H1 (cell line): ENCODE results near the gene EGF. TPM values are rescaled to one million over a fixed set of nuclear protein-coding genes. Genes with fewer than 3 reads are reported as not detected.

Experiments used
- CTCF ChIA-PET: fragments of 300-600 bp; sonication (Branson Sonifier 250); formaldehyde crosslinking; loops from one replicate; lab custom pipeline; 2021; ENCODE audit not compliant: partially characterized antibody; lab: Charles Lee
- POLR2A ChIA-PET: fragments of 300-600 bp; sonication (Branson Sonifier 250); formaldehyde crosslinking; loops from one replicate; lab custom pipeline; 2021; ENCODE audit warnings: inconsistent platforms; ENCODE audit not compliant: partially characterized antibody; lab: Charles Lee
- DNase-seq, 2 experiments: peaks; one replicate each; pipeline versions ENCODE4 v3.0.0 to v3.0.0-alpha.2; 2010 to 2022; ENCODE audit warnings: low spot score in 2 of 2, low read depth in 1 of 2, mixed read lengths in 1 of 2
- FAIRE-seq: peaks from 2 replicates; lab custom pipeline; 2011; peaks lifted over from hg19 to GRCh38; lab: Jason Lieb, UNC
- H2AFZ ChIP-seq: 2 replicates; pipeline ENCODE4 v1.8.1; 2012; ENCODE audit warnings: low read length, inconsistent platforms
- H2AK5ac ChIP-seq: 2 replicates; pipeline ENCODE4 v1.6.1; 2013; ENCODE audit warnings: low read depth, low read length
- H2BK120ac ChIP-seq: replicated peaks from 2 replicates; pipeline ENCODE3; 2013; ENCODE audit warnings: low read depth, low read length, inconsistent platforms
- H2BK12ac ChIP-seq: 2 replicates; pipeline ENCODE4 v1.6.1; 2013; ENCODE audit warnings: low read depth, low read length
- H2BK15ac ChIP-seq: 2 replicates; pipeline ENCODE4 v1.6.1; 2013; ENCODE audit warnings: low read length
- H2BK20ac ChIP-seq: 2 replicates; pipeline ENCODE4 v1.6.1; 2013; ENCODE audit warnings: low read length
- H2BK5ac ChIP-seq: 2 replicates; pipeline ENCODE4 v1.6.1; 2013; ENCODE audit warnings: low read depth, low read length
- H3K14ac ChIP-seq: 2 replicates; pipeline ENCODE4 v1.6.1; 2013; ENCODE audit warnings: inconsistent platforms; ENCODE audit not compliant: insufficient read length
- H3K18ac ChIP-seq: 2 replicates; pipeline ENCODE4 v1.6.1; 2013; ENCODE audit warnings: low read length; ENCODE audit errors: extremely low read depth
- H3K23ac ChIP-seq: 2 replicates; pipeline ENCODE4 v1.6.1; 2013; ENCODE audit warnings: inconsistent platforms; ENCODE audit not compliant: insufficient read length
- H3K23me2 ChIP-seq: 2 replicates; pipeline ENCODE4 v1.6.1; 2013; ENCODE audit warnings: low read depth, low read length
- H3K27ac ChIP-seq: 2 replicates; pipeline ENCODE4 v1.6.1; 2011; ENCODE audit warnings: low read depth, low read length, inconsistent platforms
- H3K27me3 ChIP-seq, 4 experiments: replicated peaks in 1 of 4; 1 replicate in 1 of 4; 2 replicates in 3 of 4; pipeline versions ENCODE4 v1.6.1 to v1.8.1; 2011 to 2013; ENCODE audit warnings: low read length in 3 of 4, mild to moderate bottlenecking in 3 of 4, inconsistent platforms in 2 of 4, mixed read lengths in 2 of 4, moderate library complexity in 1 of 4; ENCODE audit not compliant: control insufficient read depth in 3 of 4, insufficient read depth in 3 of 4; ENCODE audit errors: extremely low read depth in 1 of 4
- H3K36me3 ChIP-seq, 4 experiments: 2 replicates each; pipeline versions ENCODE4 v1.6.1 to v1.8.1; 2011 to 2013; ENCODE audit warnings: mild to moderate bottlenecking in 4 of 4, low read length in 3 of 4, moderate library complexity in 2 of 4, control low read depth in 1 of 4, inconsistent platforms in 1 of 4; ENCODE audit not compliant: insufficient read depth in 4 of 4, control insufficient read depth in 2 of 4
- H3K4ac ChIP-seq: replicated peaks from 2 replicates; pipeline ENCODE3; 2013; ENCODE audit warnings: low read length, low read depth, mixed read lengths, inconsistent platforms; ENCODE audit not compliant: insufficient read length
- H3K4me1 ChIP-seq, 4 experiments: replicated peaks in 1 of 4; 1 replicate in 1 of 4; 2 replicates in 3 of 4; pipeline versions ENCODE4 v1.6.1 to v1.8.1; 2011 to 2013; ENCODE audit warnings: low read length in 3 of 4, inconsistent platforms in 2 of 4, mixed read lengths in 1 of 4; ENCODE audit not compliant: insufficient read depth in 4 of 4, control insufficient read depth in 3 of 4
- H3K4me2 ChIP-seq, 2 experiments: 2 replicates each; pipeline versions ENCODE4 v1.6.1 to v1.8.1; 2011 to 2013; ENCODE audit warnings: low read depth in 2 of 2, low read length in 2 of 2, control low read depth in 1 of 2, inconsistent platforms in 1 of 2, mild to moderate bottlenecking in 1 of 2; ENCODE audit not compliant: insufficient read depth in 1 of 2
- H3K4me3 ChIP-seq, 4 experiments: fragments of 200-600, 300-600 bp in 1 of 4; sonication (generic), shearing (Covaris generic), sonication (Bioruptor Twin) in 1 of 4; 2 replicates each; pipeline versions ENCODE4 v1.5.1 to v1.8.1; 2011 to 2016; ENCODE audit warnings: low read length in 4 of 4, low read depth in 3 of 4, control low read depth in 2 of 4, inconsistent platforms in 2 of 4, mild to moderate bottlenecking in 2 of 4, mixed read lengths in 1 of 4, moderate library complexity in 1 of 4; ENCODE audit not compliant: insufficient read depth in 2 of 4; ENCODE audit errors: extremely low read depth in 1 of 4
- H3K56ac ChIP-seq: replicated peaks from 2 replicates; pipeline ENCODE3; 2013; ENCODE audit warnings: low read depth, mild to moderate bottlenecking, mixed read lengths, low read length, inconsistent platforms; ENCODE audit not compliant: insufficient read length
- H3K79me1 ChIP-seq: 2 replicates; pipeline ENCODE4 v1.6.1; 2013; ENCODE audit warnings: low read depth, low read length, control low read depth
- H3K79me2 ChIP-seq, 2 experiments: 2 replicates each; pipeline versions ENCODE4 v1.6.1 to v1.8.1; 2012 to 2013; ENCODE audit warnings: low read length in 2 of 2, mild to moderate bottlenecking in 2 of 2, inconsistent platforms in 1 of 2; ENCODE audit not compliant: insufficient read depth in 2 of 2, control insufficient read depth in 1 of 2
- H3K9ac ChIP-seq, 4 experiments: replicated peaks in 1 of 4; 1 replicate in 1 of 4; 2 replicates in 3 of 4; pipeline versions ENCODE4 v1.6.1 to v1.8.1; 2011 to 2013; ENCODE audit warnings: low read depth in 3 of 4, low read length in 3 of 4, control low read depth in 2 of 4, mild to moderate bottlenecking in 2 of 4, moderate library complexity in 2 of 4, inconsistent platforms in 1 of 4; ENCODE audit errors: extremely low read depth in 1 of 4
- H3K9me3 ChIP-seq, 2 experiments: 2 replicates each; pipeline versions ENCODE4 v1.6.1 to v1.8.1; 2012 to 2013; ENCODE audit warnings: mild to moderate bottlenecking in 2 of 2, moderate library complexity in 2 of 2, control low read depth in 1 of 2, inconsistent platforms in 1 of 2, low read depth in 1 of 2, low read length in 1 of 2, mixed read lengths in 1 of 2; ENCODE audit not compliant: insufficient read depth in 2 of 2
- H4K20me1 ChIP-seq, 2 experiments: replicated peaks in 1 of 2; 2 replicates each; pipeline versions ENCODE3 to v1.8.1; 2011 to 2013; ENCODE audit warnings: inconsistent platforms in 2 of 2, low read length in 2 of 2, mild to moderate bottlenecking in 1 of 2; ENCODE audit not compliant: insufficient read depth in 2 of 2, control insufficient read depth in 1 of 2
- H4K5ac ChIP-seq: 2 replicates; pipeline ENCODE4 v1.6.1; 2013; ENCODE audit warnings: low read length, low read depth, mixed read lengths, inconsistent platforms; ENCODE audit not compliant: insufficient read length
- H4K8ac ChIP-seq: 2 replicates; pipeline ENCODE4 v1.8.0; 2013; ENCODE audit warnings: mild to moderate bottlenecking, moderate library complexity, low read length, inconsistent platforms; ENCODE audit not compliant: insufficient read depth; ENCODE audit errors: extremely low read depth
- H4K91ac ChIP-seq: replicated peaks from 2 replicates; pipeline ENCODE3; 2013; ENCODE audit warnings: low read length, mixed read lengths, inconsistent platforms; ENCODE audit not compliant: insufficient read length
- ASH2L ChIP-seq: fragments of 200-600, 300-600 bp; sonication (generic); IDR thresholded peaks from one replicate; pipeline ENCODE4 v1.7.1; 2017; ENCODE audit warnings: low read length
- RXRA ChIP-seq: IDR thresholded peaks from 2 replicates; pipeline ENCODE4 v1.6.1; 2011; ENCODE audit warnings: low read depth, mild to moderate bottlenecking, low read length, moderate library complexity; ENCODE audit not compliant: insufficient read depth
- WGBS, 2 experiments: shearing (Covaris generic) in 1 of 2; methylation state at CpG; one replicate each; pipeline versions ENCODE4 v1.1.6 to v1.1.7; 2013 to 2015; ENCODE audit warnings: low lambda C conversion rate in 2 of 2, mixed read lengths in 2 of 2, inconsistent platforms in 1 of 2, low coverage in 1 of 2, missing lambda C conversion rate in 1 of 2; ENCODE audit not compliant: insufficient replicate concordance in 2 of 2, insufficient coverage in 1 of 2, insufficient read length in 1 of 2; ENCODE audit errors: extremely low coverage in 1 of 2, missing lambda C conversion rate in 1 of 2; 5-methylcytosine and 5-hydroxymethylcytosine counted together
- polyA plus RNA-seq, 7 experiments: library from polyadenylated mRNA; depleted of rRNA in 3 of 7; stranded (reverse) in 5 of 7; unstranded in 2 of 7; fragments of >200 nt in 5 of 7; fragments of 200-250 nt in 2 of 7; gene quantifications; 1 replicate in 5 of 7; 2 replicates in 1 of 7; 4 replicates in 1 of 7; pipeline versions ENCODE4 v1.2.1 to v1.2.3, GENCODE V29; 2011 to 2013; ENCODE audit warnings: missing spikeins in 2 of 7, mixed read lengths in 2 of 7
- total RNA-seq: library from RNA; stranded (reverse); fragmentation: NEBNext Ultra II Directional; extraction: Animal tissue kit (Norgen Biotek cat#: 25700); gene quantifications from 2 replicates; pipeline ENCODE4 v1.2.1, GENCODE V29; 2021

EGF gene
- total and polyA plus RNA-seq, 2 of the 8 experiments (the other 6 are each of a cell fraction or from before 2014, with no cell fraction given), result 1.5 to 2.6 TPM

- no peak overlapping the region for H2AFZ ChIP-seq
- peaks cover 0 to 3% (median 0%) of the 10 kb centered on the region in 4 experiments; a peak in 2 of 7 replicates for H3K4me1 ChIP-seq
- no peak overlapping the region for H2BK5ac ChIP-seq
- 85% methylated on average over 2 of the region's 2 CpGs; no CpG with 5 or more reads in 1 of the 2 experiments for WGBS, 2 experiments
- no peak overlapping the region for H3K27ac ChIP-seq
- H3K4me3 ChIP-seq, result no peak overlapping the region
- no peak overlapping the region for H3K14ac ChIP-seq
- no peak overlapping the region for H3K56ac ChIP-seq
- peaks cover 0 to 1% (median 0%) of the 10 kb centered on the region in 4 experiments; a peak in 1 of 7 replicates for H3K27me3 ChIP-seq
- H3K4ac ChIP-seq, result no peak overlapping the region
- no peak for DNase-seq
- H4K91ac ChIP-seq, result no peak overlapping the region
- H3K23me2 ChIP-seq, result no peaks in the 10 kb centered on the region
- no peak overlapping the region for H3K23ac ChIP-seq
- H3K9me3 ChIP-seq, result no peaks in the 10 kb centered on the region
- TF ChIP-seq RXRA, result no peak
- TF ChIP-seq ASH2L, result no peak
- ChIA-PET POLR2A (no interaction called here), CTCF (interaction anchor here (0.6 kb wide), 1 partner anchor 125 kb away, joined by 3 read pairs; no protein-coding TSS in a partner anchor)
- no peak overlapping the region for H2BK15ac ChIP-seq
- H3K4me2 ChIP-seq, result no peak overlapping the region
- H2AK5ac ChIP-seq, result no peak overlapping the region
- H4K20me1 ChIP-seq, result no peaks in the 10 kb centered on the region
- no peak overlapping the region for H3K18ac ChIP-seq
- no peak overlapping the region for H3K9ac ChIP-seq
- no peak for FAIRE-seq
- H3K79me2 ChIP-seq, result no peaks in the 10 kb centered on the region
- no peak overlapping the region for H2BK20ac ChIP-seq
- no peak overlapping the region for H4K5ac ChIP-seq
- H3K79me1 ChIP-seq, result no peaks in the 10 kb centered on the region
- H2BK12ac ChIP-seq, result no peak overlapping the region
- H2BK120ac ChIP-seq, result no peak overlapping the region
- H4K8ac ChIP-seq, result no peak overlapping the region
- no peaks in the 10 kb centered on the region for H3K36me3 ChIP-seq
Observed at GRCh38 chr4:109957227-109957626, 44.5 kb downstream of the EGF start.
